ENCODE data around the gene ANKRD33. TPM values are rescaled to one million over a fixed set of nuclear protein-coding genes. Genes with fewer than 3 reads are reported as not detected.
A peak's percentile ranks its signal among the peaks of the same experiment; 100 is the strongest.

ANKRD33 gene
- total RNA-seq, 1 donor from 2014 or later, result not detected

- H3K4me3 ChIP-seq, result peak overlapping the region; percentile 74
- intact Hi-C loops (cut with micrococcal nuclease), result no loop called here
- peaks cover 21% of the 10 kb centered on the region for H3K36me3 ChIP-seq
- peaks cover 90% of the 10 kb centered on the region for H3K4me1 ChIP-seq
- no peak for DNase-seq
- H3K9me3 ChIP-seq (replicated peaks), result no peaks in the 10 kb centered on the region
- H3K27me3 ChIP-seq (ENCODE audit: low read depth), result peaks cover 24% of the 10 kb centered on the region
- no peak for TF ChIP-seq CTCF (IDR thresholded peaks at IDR 0.05; ENCODE audit: borderline replicate concordance)
- peak overlapping the region; percentile 94 for H3K27ac ChIP-seq (replicated peaks)
These were observed 23.4 kb downstream of the ANKRD33 start for GRCh38 chr12:51911307-51911706.

GRCh38 chr12:51911788-51912711 lies 24.1 kb downstream of the ANKRD33 start:
- intact Hi-C loops (cut with micrococcal nuclease), result no loop called here
- no peak for DNase-seq
- no peak for TF ChIP-seq CTCF (IDR thresholded peaks at IDR 0.05; ENCODE audit: borderline replicate concordance)
- Histone ChIP-seq H3K4me3 (peak overlapping the region; percentile 74), H3K4me1 (peaks cover 90% of the 10 kb centered on the region), H3K27ac (replicated peaks) (peak overlapping the region; percentile 94), H3K9me3 (replicated peaks) (no peaks in the 10 kb centered on the region), H3K27me3 (ENCODE audit: low read depth) (peaks cover 17% of the 10 kb centered on the region), H3K36me3 (peaks cover 24% of the 10 kb centered on the region)

GRCh38 chr12:51913071-51914033 lies 25.4 kb downstream of the ANKRD33 start:
- Histone ChIP-seq H3K9me3 (replicated peaks) (no peaks in the 10 kb centered on the region), H3K4me1 (peaks cover 90% of the 10 kb centered on the region), H3K4me3 (peak overlapping the region; percentile 74), H3K36me3 (peaks cover 33% of the 10 kb centered on the region), H3K27me3 (ENCODE audit: low read depth) (peaks cover 4% of the 10 kb centered on the region), H3K27ac (replicated peaks) (peak overlapping the region; percentile 94)
- intact Hi-C loops (cut with micrococcal nuclease), result no loop called here
- DNase-seq, result no peak
- TF ChIP-seq CTCF (IDR thresholded peaks at IDR 0.05; ENCODE audit: borderline replicate concordance), result no peak

GRCh38 chr12:51914034-51914923 lies 26.4 kb downstream of the ANKRD33 start:
- Histone ChIP-seq H3K27ac (replicated peaks) (peak overlapping the region; percentile 94), H3K36me3 (peaks cover 38% of the 10 kb centered on the region), H3K4me3 (peak overlapping the region; percentile 74), H3K27me3 (ENCODE audit: low read depth) (no peaks in the 10 kb centered on the region), H3K4me1 (peaks cover 83% of the 10 kb centered on the region), H3K9me3 (replicated peaks) (no peaks in the 10 kb centered on the region)
- intact Hi-C loops (cut with micrococcal nuclease), result no loop called here
- TF ChIP-seq CTCF (IDR thresholded peaks at IDR 0.05; ENCODE audit: borderline replicate concordance), result no peak
- peak; percentile 55 for DNase-seq
